Breast epithelium (tissue), 3 donors: ENCODE results near the gene NTN5.

ENCODE experiments used
- POLR2A ChIP-seq: fragments of 450-650 bp; IDR thresholded peaks from one replicate; pipeline ENCODE4 v1.6.1; 2016; ENCODE audit warnings: antibody characterized with exemption, mild to moderate bottlenecking, moderate library complexity
- TF ChIP-seq, protein P1 (sequence below), 3 donors: fragments of 450-650 bp; IDR thresholded peaks; one replicate each; pipeline ENCODE4 v1.5.1; 2016 to 2017; ENCODE audit warnings: antibody characterized with exemption in 3 of 3, mild to moderate bottlenecking in 3 of 3, moderate library complexity in 3 of 3

DNA sequence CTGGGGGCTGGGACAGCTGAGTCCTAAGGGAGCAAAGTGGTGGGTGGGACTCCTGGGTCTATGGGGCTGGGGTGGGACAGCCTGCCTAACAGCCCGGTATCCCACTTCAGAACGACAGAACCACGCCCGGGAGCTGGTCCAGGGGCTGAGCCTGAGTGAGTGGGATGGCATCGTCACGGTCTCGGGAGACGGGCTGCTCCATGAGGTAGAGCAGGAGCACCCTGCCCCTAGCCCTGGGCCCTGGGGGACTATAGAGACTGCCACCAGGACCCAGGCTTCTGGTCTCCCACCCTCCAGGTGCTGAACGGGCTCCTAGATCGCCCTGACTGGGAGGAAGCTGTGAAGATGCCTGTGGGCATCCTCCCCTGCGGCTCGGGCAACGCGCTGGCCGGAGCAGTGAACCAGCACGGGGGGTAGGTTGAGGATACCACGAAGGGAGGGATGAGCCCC is 44.9 kb downstream of the NTN5 start:
- TF ChIP-seq POLR2A: no peak
- TF ChIP-seq, protein P1, sequence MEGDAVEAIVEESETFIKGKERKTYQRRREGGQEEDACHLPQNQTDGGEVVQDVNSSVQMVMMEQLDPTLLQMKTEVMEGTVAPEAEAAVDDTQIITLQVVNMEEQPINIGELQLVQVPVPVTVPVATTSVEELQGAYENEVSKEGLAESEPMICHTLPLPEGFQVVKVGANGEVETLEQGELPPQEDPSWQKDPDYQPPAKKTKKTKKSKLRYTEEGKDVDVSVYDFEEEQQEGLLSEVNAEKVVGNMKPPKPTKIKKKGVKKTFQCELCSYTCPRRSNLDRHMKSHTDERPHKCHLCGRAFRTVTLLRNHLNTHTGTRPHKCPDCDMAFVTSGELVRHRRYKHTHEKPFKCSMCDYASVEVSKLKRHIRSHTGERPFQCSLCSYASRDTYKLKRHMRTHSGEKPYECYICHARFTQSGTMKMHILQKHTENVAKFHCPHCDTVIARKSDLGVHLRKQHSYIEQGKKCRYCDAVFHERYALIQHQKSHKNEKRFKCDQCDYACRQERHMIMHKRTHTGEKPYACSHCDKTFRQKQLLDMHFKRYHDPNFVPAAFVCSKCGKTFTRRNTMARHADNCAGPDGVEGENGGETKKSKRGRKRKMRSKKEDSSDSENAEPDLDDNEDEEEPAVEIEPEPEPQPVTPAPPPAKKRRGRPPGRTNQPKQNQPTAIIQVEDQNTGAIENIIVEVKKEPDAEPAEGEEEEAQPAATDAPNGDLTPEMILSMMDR (IDR thresholded peaks at IDR 0.05): no peak
